ENCODE data around the gene CERKL. TPM values are rescaled to one million over a fixed set of nuclear protein-coding genes. Genes with fewer than 3 reads are reported as not detected.

The CERKL gene
- total and polyA plus RNA-seq, 12 donors = 0.03 TPM; not detected in 11

- no peak overlapping the region for H3K27ac ChIP-seq
- H3K36me3 ChIP-seq (replicated peaks in 1 of 2) = no peaks in the 10 kb centered on the region
- H3K9me3 ChIP-seq (replicated peaks in 1 of 3) = no peaks in the 10 kb centered on the region
- 61 to 86% (median 64%) methylated on average over 2 of the region's 2 CpGs for WGBS, 4 donors
- intact Hi-C loops (cut with DNase I) = no loop called here
- no peak overlapping the region for H3K4me3 ChIP-seq
- H3K4me1 ChIP-seq (replicated peaks in 1 of 2) = no peaks in the 10 kb centered on the region
- no peak for DNase-seq
- H3K27me3 ChIP-seq = no peaks in the 10 kb centered on the region
- TF ChIP-seq POLR2A (IDR thresholded peaks at IDR 0.05) (no peak), CTCF (IDR thresholded peaks at IDR 0.05) (no peak)
Measured at GRCh38 chr2:181558371-181558770, 98.5 kb downstream of the CERKL start.

GRCh38 chr2:181554061-181554830 lies 102.7 kb downstream of the CERKL start:
- H3K4me3 ChIP-seq = no peak overlapping the region
- no peak for DNase-seq
- intact Hi-C loops (cut with DNase I) = no loop called here
- no peaks in the 10 kb centered on the region for H3K27me3 ChIP-seq
- no peaks in the 10 kb centered on the region for H3K9me3 ChIP-seq (replicated peaks in 1 of 3)
- WGBS, 4 donors = 65 to 76% (median 70%) methylated on average over 2 of the region's 2 CpGs
- H3K4me1 ChIP-seq (replicated peaks in 1 of 2) = no peaks in the 10 kb centered on the region
- TF ChIP-seq CTCF (IDR thresholded peaks at IDR 0.05) (no peak), POLR2A (IDR thresholded peaks at IDR 0.05) (no peak)
- no peaks in the 10 kb centered on the region for H3K36me3 ChIP-seq (replicated peaks in 1 of 2)
- no peak overlapping the region for H3K27ac ChIP-seq

GRCh38 chr2:181553244-181553643 lies 103.7 kb downstream of the CERKL start:
- intact Hi-C loops (cut with DNase I) = no loop called here
- WGBS, 4 donors = 70 to 83% (median 78%) methylated on average over 2 of the region's 2 CpGs
- Histone ChIP-seq H3K4me3 (no peak overlapping the region), H3K27me3 (no peaks in the 10 kb centered on the region), H3K4me1 (replicated peaks in 1 of 2) (no peaks in the 10 kb centered on the region), H3K9me3 (replicated peaks in 1 of 3) (no peaks in the 10 kb centered on the region), H3K27ac (no peak overlapping the region), H3K36me3 (replicated peaks in 1 of 2) (no peaks in the 10 kb centered on the region)
- TF ChIP-seq POLR2A (IDR thresholded peaks at IDR 0.05) (no peak), CTCF (IDR thresholded peaks at IDR 0.05) (no peak)
- no peak for DNase-seq

DNA sequence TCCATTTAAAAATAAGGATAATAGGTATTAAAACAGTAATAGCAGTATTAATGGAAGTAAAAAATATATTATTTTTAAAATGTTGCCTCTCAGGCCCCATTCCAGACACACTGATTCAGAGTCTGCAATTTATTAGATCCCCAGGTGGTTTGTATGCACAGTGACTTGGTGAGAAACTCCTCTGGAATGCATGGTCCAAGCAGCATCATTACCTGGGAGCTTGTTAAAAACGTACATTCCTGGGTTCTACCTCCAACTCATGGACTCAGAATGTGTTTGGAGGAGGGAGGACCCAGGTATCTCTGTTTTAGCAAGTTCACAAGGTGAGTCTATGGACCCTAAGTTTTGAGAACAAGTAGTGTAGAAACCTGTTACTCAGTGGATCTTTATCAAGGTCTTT lies 104.1 kb downstream of the CERKL start:
- H3K27ac ChIP-seq = no peak overlapping the region
- H3K4me3 ChIP-seq = no peak overlapping the region
- H3K27me3 ChIP-seq = no peaks in the 10 kb centered on the region
- no peaks in the 10 kb centered on the region for H3K36me3 ChIP-seq (replicated peaks in 1 of 2)
- TF ChIP-seq POLR2A (IDR thresholded peaks at IDR 0.05) = no peak
- TF ChIP-seq CTCF (IDR thresholded peaks at IDR 0.05) = no peak
- intact Hi-C loops (cut with DNase I) = no loop called here
- DNase-seq = no peak
- no peaks in the 10 kb centered on the region for H3K9me3 ChIP-seq (replicated peaks in 1 of 3)
- H3K4me1 ChIP-seq (replicated peaks in 1 of 2) = no peaks in the 10 kb centered on the region
- WGBS, 4 donors = 28 to 50% (median 38%) methylated on average over 1 of the region's 1 CpG
